GM12878 (cell line): ENCODE data around the gene XRRA1.

Experiments used
- CHD2 ChIP-seq: IDR thresholded peaks from 2 replicates; pipeline ENCODE4 v1.6.1; 2011; ENCODE audit warnings: low read depth, low read length, improper control_type of control experiment, borderline replicate concordance
- CHD4 ChIP-seq: fragments of 200-600 bp; sonication (generic); IDR thresholded peaks from 2 replicates; pipeline ENCODE4 v1.6.1; 2016; ENCODE audit warnings: mild to moderate bottlenecking
- CREB1 ChIP-seq: IDR thresholded peaks from 2 replicates; pipeline ENCODE4 v1.6.1; 2012; ENCODE audit warnings: low read depth, mild to moderate bottlenecking, inconsistent platforms
- MTA2 ChIP-seq: fragments of 450-650 bp; IDR thresholded peaks from 2 replicates; pipeline ENCODE4 v1.6.1; 2016; ENCODE audit warnings: low read depth, mild to moderate bottlenecking, moderate library complexity
- NFIC ChIP-seq: IDR thresholded peaks from 2 replicates; pipeline ENCODE4 v1.6.1; 2012; ENCODE audit warnings: low read depth, mild to moderate bottlenecking, inconsistent platforms, low read length, moderate library complexity
- NFYB ChIP-seq: IDR thresholded peaks from 2 replicates; pipeline ENCODE4 v1.6.1; 2011; ENCODE audit warnings: low read depth, mild to moderate bottlenecking, low read length, improper control_type of control experiment, moderate library complexity; ENCODE audit not compliant: insufficient read depth
- POLR2AphosphoS5 ChIP-seq: IDR thresholded peaks from 2 replicates; pipeline ENCODE4 v1.6.1; 2011; ENCODE audit warnings: mild to moderate bottlenecking, low read length, inconsistent platforms
- RBBP5 ChIP-seq: fragments of 200-600 bp; sonication (generic); conservative IDR thresholded peaks from 2 replicates; pipeline ENCODE4 v1.6.1; 2016
- SMC3 ChIP-seq: IDR thresholded peaks from 2 replicates; pipeline ENCODE4 v1.6.1; 2011; ENCODE audit warnings: low read length, improper control_type of control experiment, borderline replicate concordance
- TAF1 ChIP-seq: IDR thresholded peaks from 2 replicates; pipeline ENCODE4 v1.6.1; 2011; ENCODE audit warnings: mild to moderate bottlenecking, low read depth, low read length, borderline replicate concordance
- YY1 ChIP-seq: IDR thresholded peaks from 2 replicates; pipeline ENCODE4 v1.6.1; 2011; ENCODE audit warnings: low read depth, mild to moderate bottlenecking, low read length

DNA sequence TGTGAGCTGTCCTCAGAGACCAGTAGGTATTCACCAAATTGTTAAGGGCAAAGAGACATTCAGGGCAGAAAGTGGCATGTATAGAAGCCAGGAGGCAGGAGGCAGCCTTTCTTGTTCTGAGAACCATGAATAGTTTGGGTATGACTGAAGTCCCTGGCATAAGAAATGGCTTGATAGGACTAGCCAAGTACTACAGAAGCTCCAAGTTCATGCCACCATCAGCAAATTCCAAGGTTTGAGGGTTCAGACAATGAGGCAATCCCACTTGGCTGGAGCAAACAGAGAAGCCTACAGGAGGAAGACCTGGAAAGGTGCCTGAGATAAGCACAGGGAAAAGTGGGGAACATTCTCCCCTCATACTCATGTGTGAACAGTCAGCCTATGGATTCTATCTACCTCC, 25.8 kb downstream of the XRRA1 start:
- TF ChIP-seq MTA2 = no peak
- TF ChIP-seq RBBP5 = no peak
- no peak for TF ChIP-seq NFIC
- no peak for TF ChIP-seq CREB1
- no peak for TF ChIP-seq TAF1
- TF ChIP-seq POLR2AphosphoS5 = no peak
- TF ChIP-seq CHD2 = no peak
- no peak for TF ChIP-seq CHD4
- no peak for TF ChIP-seq NFYB
- no peak for TF ChIP-seq SMC3
- no peak for TF ChIP-seq YY1
